Mesothelial cell of epicardium (in vitro differentiated cells): ENCODE results near the gene CD300LG. TPM values are rescaled to one million over a fixed set of nuclear protein-coding genes. Genes with fewer than 3 reads are reported as not detected.
A peak's percentile ranks its signal among the peaks of the same experiment; 100 is the strongest.

Experiments
- DNase-seq, 2 experiments: peaks; one replicate each; pipeline ENCODE4 v3.0.0; 2021; ENCODE audit warnings: low spot score in 2 of 2; ENCODE audit not compliant: unreplicated experiment in 2 of 2
- H3K27ac Mint-ChIP-seq: 2 replicates; pipeline ENCODE4 v1.8.0; 2021; ENCODE audit warnings: mixed read lengths
- H3K27me3 Mint-ChIP-seq: 2 replicates; pipeline ENCODE4 v1.8.0; 2021; ENCODE audit warnings: low read depth, mixed read lengths
- H3K36me3 Mint-ChIP-seq: 2 replicates; pipeline ENCODE4 v1.8.0; 2021; ENCODE audit warnings: mixed read lengths
- H3K4me1 Mint-ChIP-seq: 2 replicates; pipeline ENCODE4 v1.8.0; 2021; ENCODE audit warnings: mixed read lengths
- H3K4me3 Mint-ChIP-seq: 2 replicates; pipeline ENCODE4 v1.8.0; 2021; ENCODE audit warnings: mild to moderate bottlenecking, moderate library complexity, mixed read lengths
- H3K9me3 Mint-ChIP-seq: 2 replicates; pipeline ENCODE4 v1.8.0; 2021; ENCODE audit warnings: mixed read lengths
- total RNA-seq: library from RNA; stranded (reverse); gene quantifications from 3 replicates; pipeline ENCODE4 v1.2.1, GENCODE V29; 2021
- TF ChIP-seq, protein P1 (sequence below): fragments of 200-600 bp; sonication (generic); IDR thresholded peaks from one replicate; pipeline ENCODE4 v1.5.0; 2021; ENCODE audit warnings: antibody characterized with exemption; ENCODE audit not compliant: unreplicated experiment

Gene CD300LG
- total RNA-seq, 1 donor from 2014 or later = not detected

DNA sequence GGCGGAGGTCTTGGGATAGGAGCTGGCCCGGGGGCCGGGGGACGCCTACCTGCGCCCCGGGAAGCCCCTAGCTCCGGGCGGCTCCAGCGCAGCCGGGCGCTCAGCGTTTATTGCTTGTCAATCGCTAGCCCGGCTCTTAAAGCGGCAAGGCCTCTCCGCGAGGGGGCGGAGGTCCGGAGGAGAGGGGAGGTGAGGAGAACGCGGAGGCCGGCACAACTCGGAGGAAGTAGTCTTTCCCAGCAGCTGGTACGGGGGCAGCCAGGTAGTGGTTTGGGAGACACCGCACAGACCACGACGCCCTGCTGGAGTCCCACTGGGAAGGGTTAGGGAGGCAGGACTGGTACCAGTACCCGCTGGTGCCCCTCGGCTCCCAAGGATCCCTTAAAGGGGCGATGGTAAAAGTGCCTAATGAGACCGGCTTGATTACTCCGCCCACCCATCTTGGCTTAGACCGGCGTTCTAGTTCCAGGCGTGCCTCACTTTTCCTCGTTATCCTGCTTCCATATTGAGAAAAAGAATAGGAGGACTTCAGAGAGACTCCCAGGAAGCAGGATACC is 60.5 kb downstream of the CD300LG start, which contains the start of gene MPP2:
Gene MPP2, minus strand, starts transcription at position 112 of the 557 bp plus-strand sequence. CDS start 3,076 bp downstream, outside the sequence.
- DNase-seq = peak; percentile 53 to 80
- Mint-ChIP-seq H3K36me3 (no peaks in the 10 kb centered on the region), H3K4me3 (peak within 1 kb of the TSS; percentile 71), H3K9me3 (no peaks in the 10 kb centered on the region), H3K27ac (peak within 1 kb of the TSS; percentile 50), H3K27me3 (peaks cover 45% of the 10 kb centered on the region), H3K4me1 (peaks cover 13% of the 10 kb centered on the region)
- TF ChIP-seq, protein P1, sequence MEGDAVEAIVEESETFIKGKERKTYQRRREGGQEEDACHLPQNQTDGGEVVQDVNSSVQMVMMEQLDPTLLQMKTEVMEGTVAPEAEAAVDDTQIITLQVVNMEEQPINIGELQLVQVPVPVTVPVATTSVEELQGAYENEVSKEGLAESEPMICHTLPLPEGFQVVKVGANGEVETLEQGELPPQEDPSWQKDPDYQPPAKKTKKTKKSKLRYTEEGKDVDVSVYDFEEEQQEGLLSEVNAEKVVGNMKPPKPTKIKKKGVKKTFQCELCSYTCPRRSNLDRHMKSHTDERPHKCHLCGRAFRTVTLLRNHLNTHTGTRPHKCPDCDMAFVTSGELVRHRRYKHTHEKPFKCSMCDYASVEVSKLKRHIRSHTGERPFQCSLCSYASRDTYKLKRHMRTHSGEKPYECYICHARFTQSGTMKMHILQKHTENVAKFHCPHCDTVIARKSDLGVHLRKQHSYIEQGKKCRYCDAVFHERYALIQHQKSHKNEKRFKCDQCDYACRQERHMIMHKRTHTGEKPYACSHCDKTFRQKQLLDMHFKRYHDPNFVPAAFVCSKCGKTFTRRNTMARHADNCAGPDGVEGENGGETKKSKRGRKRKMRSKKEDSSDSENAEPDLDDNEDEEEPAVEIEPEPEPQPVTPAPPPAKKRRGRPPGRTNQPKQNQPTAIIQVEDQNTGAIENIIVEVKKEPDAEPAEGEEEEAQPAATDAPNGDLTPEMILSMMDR = no peak

- peak overlapping the region; percentile 71 for H3K4me3 Mint-ChIP-seq
These were observed 61.2 kb downstream of the CD300LG start for GRCh38 chr17:43907998-43908721.

GRCh38 chr17:43909537-43910231 is 62.7 kb downstream of the CD300LG start:
- no peak overlapping the region for H3K4me3 Mint-ChIP-seq

More at GRCh38 chr17:43907998-43908721, 61.2 kb downstream of the CD300LG start:
- H3K9me3 Mint-ChIP-seq = no peaks in the 10 kb centered on the region
- no peaks in the 10 kb centered on the region for H3K36me3 Mint-ChIP-seq
- H3K27me3 Mint-ChIP-seq = peaks cover 45% of the 10 kb centered on the region
- H3K27ac Mint-ChIP-seq = peak overlapping the region; percentile 50
- TF ChIP-seq, protein P1 = no peak
- peak in 1 of 2 experiments; percentile 58 for DNase-seq
- H3K4me1 Mint-ChIP-seq = peaks cover 13% of the 10 kb centered on the region

GRCh38 chr17:43911904-43912303 is 64.9 kb downstream of the CD300LG start:
- Mint-ChIP-seq H3K4me1 (peaks cover 3% of the 10 kb centered on the region), H3K36me3 (no peaks in the 10 kb centered on the region), H3K9me3 (no peaks in the 10 kb centered on the region), H3K27ac (no peak overlapping the region), H3K4me3 (no peak overlapping the region), H3K27me3 (peaks cover 43% of the 10 kb centered on the region)
- DNase-seq = no peak
- TF ChIP-seq, protein P1 = no peak

More at GRCh38 chr17:43909537-43910231, 62.7 kb downstream of the CD300LG start:
- Mint-ChIP-seq H3K4me1 (peaks cover 13% of the 10 kb centered on the region), H3K9me3 (no peaks in the 10 kb centered on the region), H3K27ac (no peak overlapping the region), H3K36me3 (no peaks in the 10 kb centered on the region), H3K27me3 (peaks cover 44% of the 10 kb centered on the region)
- DNase-seq = no peak
- TF ChIP-seq, protein P1 = no peak

DNA sequence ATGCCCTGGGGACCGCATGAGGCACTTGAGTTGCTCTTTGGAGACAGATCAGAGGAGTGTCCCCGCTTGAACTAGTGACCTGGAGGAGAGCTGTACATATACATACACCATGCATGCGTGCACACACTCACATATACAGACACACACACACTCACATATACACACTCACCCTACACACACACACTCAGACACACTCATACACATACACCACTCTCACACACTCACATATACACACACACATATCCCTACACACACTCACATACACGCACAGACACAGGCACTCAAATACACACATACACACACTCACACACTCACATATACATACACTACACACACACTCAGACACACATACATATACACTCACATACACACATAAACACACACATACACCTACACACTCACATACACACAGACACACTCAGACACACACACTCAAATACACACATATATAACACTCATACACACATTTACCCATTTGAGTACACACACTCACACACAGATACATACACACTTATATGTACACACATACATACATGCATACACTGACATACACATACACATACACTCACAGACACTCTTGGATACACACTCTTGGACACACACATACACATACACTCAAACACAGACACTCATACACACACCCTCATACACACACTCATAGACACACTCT is 65.8 kb downstream of the CD300LG start:
- TF ChIP-seq, protein P1 = no peak
- H3K4me3 Mint-ChIP-seq = no peak overlapping the region
- no peak for DNase-seq
- peaks cover 3% of the 10 kb centered on the region for H3K4me1 Mint-ChIP-seq
- no peaks in the 10 kb centered on the region for H3K36me3 Mint-ChIP-seq
- no peaks in the 10 kb centered on the region for H3K9me3 Mint-ChIP-seq
- H3K27ac Mint-ChIP-seq = no peak overlapping the region
- peaks cover 51% of the 10 kb centered on the region for H3K27me3 Mint-ChIP-seq

Other genes starting within 250 kb of the CD300LG start
- 1.2 to 1.8 TPM (median 1.2 TPM) in 3 replicates for gene MEOX1, start 185.3 kb upstream of the CD300LG start, total RNA-seq
- gene SOST, start 88.4 kb upstream of the CD300LG start, total RNA-seq = 0.23 to 0.33 TPM (median 0.27 TPM) in 3 replicates
- gene DUSP3, start 68.2 kb upstream of the CD300LG start, total RNA-seq = 41.9 to 45.0 TPM (median 42.8 TPM) in 3 replicates
- gene CFAP97D1, start 66.7 kb upstream of the CD300LG start, total RNA-seq = 0.07 TPM in 1 of 3 replicates, not detected in the others
- 22.9 to 24.3 TPM (median 22.9 TPM) in 3 replicates for gene MPP3, start 14.0 kb upstream of the CD300LG start, total RNA-seq
- 11.6 to 14.1 TPM (median 13.0 TPM) in 3 replicates for gene MPP2, start 60.4 kb downstream of the CD300LG start, total RNA-seq
- gene PPY, start 95.3 kb downstream of the CD300LG start, total RNA-seq = not detected in 3 replicates
- not detected in 3 replicates for gene PYY, start 106.8 kb downstream of the CD300LG start, total RNA-seq
- gene NAGS, start 157.4 kb downstream of the CD300LG start, total RNA-seq = 0.42 to 0.88 TPM (median 0.82 TPM) in 3 replicates
- 34.2 to 36.4 TPM (median 35.8 TPM) in 3 replicates for gene TMEM101, start 167.8 kb downstream of the CD300LG start, total RNA-seq
- gene LSM12, start 219.5 kb downstream of the CD300LG start, total RNA-seq = 51.4 to 60.8 TPM (median 58.0 TPM) in 3 replicates
- gene G6PC3, start 223.6 kb downstream of the CD300LG start, total RNA-seq = 58.3 to 63.2 TPM (median 61.4 TPM) in 3 replicates